Body of pancreas (tissue), 4 donors: ENCODE data around the gene RARB. TPM values are rescaled to one million over a fixed set of nuclear protein-coding genes. Genes with fewer than 3 reads are reported as not detected.

ENCODE experiments used
- ATAC-seq: fragments of 150-250 bp; one replicate; pipeline ENCODE4 v1.9.1; 2016
- DNase-seq, 4 donors: peaks; one replicate each; pipeline ENCODE4 v3.0.0-alpha.2; 2019
- H3K27ac ChIP-seq, 4 donors: fragments of 200-600 bp; sonication (generic); 1 replicate in 3 of 4; 2 replicates in 1 of 4; pipeline versions ENCODE4 v1.5.1 to v1.6.1; 2016 to 2019; ENCODE audit warnings: mild to moderate bottlenecking in 1 of 4, mixed read lengths in 1 of 4, moderate library complexity in 1 of 4
- H3K27me3 ChIP-seq, 2 donors: fragments of 200-600 bp; sonication (generic); one replicate each; pipeline ENCODE4 v1.6.0; 2016; ENCODE audit warnings: mild to moderate bottlenecking in 1 of 2
- H3K36me3 ChIP-seq, 2 donors: fragments of 200-600 bp; sonication (generic); replicated peaks in 1 of 2; 2 replicates each; pipeline ENCODE4 v1.5.1; 2016; ENCODE audit warnings: low read depth in 2 of 2; ENCODE audit not compliant: insufficient read depth in 1 of 2
- H3K4me1 ChIP-seq: fragments of 200-600 bp; sonication (generic); one replicate; pipeline ENCODE4 v1.6.0; 2016
- H3K4me3 ChIP-seq, 2 donors: fragments of 200-600 bp; sonication (generic); 1 replicate in 1 of 2; 2 replicates in 1 of 2; pipeline ENCODE4 v1.5.1; 2016 to 2019
- H3K9me3 ChIP-seq, 3 donors: fragments of 200-600 bp; sonication (generic); 1 replicate in 2 of 3; 2 replicates in 1 of 3; pipeline ENCODE4 v1.5.1; 2016
- CTCF ChIP-seq, 7 experiments: fragments of 450-650 bp in 4 of 7; fragments of 200-600 bp in 3 of 7; sonication (generic) in 3 of 7; IDR thresholded peaks; one replicate each; pipeline ENCODE4 v1.5.1; 2016 to 2019; ENCODE audit warnings: antibody characterized with exemption in 7 of 7
- POLR2A ChIP-seq, 3 donors: fragments of 450-650 bp; IDR thresholded peaks; one replicate each; pipeline ENCODE4 v1.6.1; 2016; ENCODE audit warnings: antibody characterized with exemption in 3 of 3, mild to moderate bottlenecking in 2 of 3
- WGBS, 2 donors: methylation state at CpG; one replicate each; pipeline ENCODE4 v1.1.5; 2017; 5-methylcytosine and 5-hydroxymethylcytosine counted together
- intact Hi-C: fragments of 100-400 bp; cut with DNase I; formaldehyde crosslinking; loops from one replicate; pipeline ENCODE4 v1.15.1; 2023
- total RNA-seq, 2 donors: library from RNA; depleted of rRNA; stranded (reverse); fragments of >200 nt; gene quantifications; one replicate each; pipeline ENCODE4 v1.1.0, GENCODE V29; 2016

RARB gene
- total RNA-seq, 2 donors from 2014 or later = 1.8 to 3.0 TPM

- Histone ChIP-seq H3K4me1 (peaks cover 40% of the 10 kb centered on the region), H3K4me3 (no peak overlapping the region), H3K36me3 (no peaks in the 10 kb centered on the region), H3K9me3 (no peaks in the 10 kb centered on the region), H3K27ac (no peak overlapping the region), H3K27me3 (no peaks in the 10 kb centered on the region)
- ATAC-seq (no peak), DNase-seq (no peak)
- WGBS, 2 donors = 87 to 88% methylated on average over 4 of the region's 4 CpGs
- intact Hi-C loops = no loop called here
- no peak for TF ChIP-seq CTCF (IDR thresholded peaks at IDR 0.05)
- no peak for TF ChIP-seq POLR2A (IDR thresholded peaks at IDR 0.05)
Measured at GRCh38 chr3:25432176-25432720, 4.2 kb downstream of the RARB start.

- no peaks in the 10 kb centered on the region for H3K27me3 ChIP-seq
- no peak overlapping the region for H3K4me3 ChIP-seq
- ATAC-seq = no peak
- no peaks in the 10 kb centered on the region for H3K9me3 ChIP-seq
- H3K27ac ChIP-seq = no peak overlapping the region
- TF ChIP-seq POLR2A (IDR thresholded peaks at IDR 0.05) (no peak), CTCF (IDR thresholded peaks at IDR 0.05) (no peak)
- intact Hi-C loops = no loop called here
- WGBS, 2 donors = 78 to 88% methylated on average over 2 of the region's 2 CpGs
- no peak for DNase-seq
- H3K36me3 ChIP-seq = no peaks in the 10 kb centered on the region
- peaks cover 31% of the 10 kb centered on the region for H3K4me1 ChIP-seq
Measured at GRCh38 chr3:25433106-25433505, 5.0 kb downstream of the RARB start.

GRCh38 chr3:25433868-25434267, 5.8 kb downstream of the RARB start:
- 52 to 55% methylated on average over 5 of the region's 5 CpGs for WGBS, 2 donors
- Histone ChIP-seq H3K36me3 (no peaks in the 10 kb centered on the region), H3K4me1 (peaks cover 25% of the 10 kb centered on the region), H3K27me3 (no peaks in the 10 kb centered on the region), H3K4me3 (no peak overlapping the region), H3K9me3 (no peaks in the 10 kb centered on the region), H3K27ac (no peak overlapping the region)
- TF ChIP-seq CTCF (IDR thresholded peaks at IDR 0.05) (no peak), POLR2A (IDR thresholded peaks at IDR 0.05) (no peak)
- intact Hi-C loops = no loop called here
- DNase-seq (no peak), ATAC-seq (no peak)

- 78 to 82% methylated on average over 6 of the region's 6 CpGs for WGBS, 2 donors
- Histone ChIP-seq H3K27ac (no peak overlapping the region), H3K4me3 (no peak overlapping the region), H3K9me3 (no peaks in the 10 kb centered on the region), H3K4me1 (peaks cover 7% of the 10 kb centered on the region), H3K36me3 (no peaks in the 10 kb centered on the region), H3K27me3 (no peaks in the 10 kb centered on the region)
- ATAC-seq (no peak), DNase-seq (no peak)
- TF ChIP-seq POLR2A (IDR thresholded peaks at IDR 0.05) = no peak
- TF ChIP-seq CTCF (IDR thresholded peaks at IDR 0.05) = no peak
- intact Hi-C loops = no loop called here
Measured at GRCh38 chr3:25437953-25438352, 9.9 kb downstream of the RARB start.

GRCh38 chr3:25438791-25439555, 10.9 kb downstream of the RARB start:
- intact Hi-C loops = no loop called here
- TF ChIP-seq CTCF (IDR thresholded peaks at IDR 0.05) (no peak), POLR2A (IDR thresholded peaks at IDR 0.05) (no peak)
- H3K9me3 ChIP-seq = no peaks in the 10 kb centered on the region
- H3K27me3 ChIP-seq = no peaks in the 10 kb centered on the region
- H3K4me1 ChIP-seq = peaks cover 7% of the 10 kb centered on the region
- no peak overlapping the region for H3K4me3 ChIP-seq
- ATAC-seq (no peak), DNase-seq (no peak)
- H3K27ac ChIP-seq = no peak overlapping the region
- WGBS, 2 donors = 70 to 77% methylated on average over 6 of the region's 6 CpGs
- H3K36me3 ChIP-seq = no peaks in the 10 kb centered on the region
